ENCODE measurements around the gene TFPT.

- no peak for TF ChIP-seq POLR2A (IDR thresholded peaks at IDR 0.05; ENCODE audit: low read depth, low read length)
- TF ChIP-seq EZH2 (IDR thresholded peaks at IDR 0.05; ENCODE audit: borderline replicate concordance, low read depth, low read length, severe bottlenecking), result no peak
- TF ChIP-seq CTCF (IDR thresholded peaks at IDR 0.05; ENCODE audit: extremely low read depth in 1 of 2, insufficient read depth in 1 of 2, low read depth in 1 of 2, low read length in 2 of 2), result no peak
- TF ChIP-seq MAX (IDR thresholded peaks at IDR 0.05; ENCODE audit: insufficient read depth, insufficient read length), result no peak
- no peak for TF ChIP-seq POLR2AphosphoS5 (IDR thresholded peaks at IDR 0.05; ENCODE audit: insufficient read depth, low read depth, low read length)
- TF ChIP-seq JUN (IDR thresholded peaks at IDR 0.05; ENCODE audit: borderline replicate concordance, insufficient read depth, insufficient read length, low read depth), result no peak
These were observed 45.4 kb upstream of the TFPT start for GRCh38 chr19:54160854-54161253.

All from endothelial cell of umbilical vein (primary cell).